ENCODE data around the gene AMT. TPM values are rescaled to one million over a fixed set of nuclear protein-coding genes. Genes with fewer than 3 reads are reported as not detected.

AMT gene
- total RNA-seq, 1 donor from 2014 or later, result 9.0 TPM

- H3K27ac ChIP-seq, result no peak overlapping the region
- no peaks in the 10 kb centered on the region for H3K9me3 ChIP-seq
- TF ChIP-seq, protein P1, sequence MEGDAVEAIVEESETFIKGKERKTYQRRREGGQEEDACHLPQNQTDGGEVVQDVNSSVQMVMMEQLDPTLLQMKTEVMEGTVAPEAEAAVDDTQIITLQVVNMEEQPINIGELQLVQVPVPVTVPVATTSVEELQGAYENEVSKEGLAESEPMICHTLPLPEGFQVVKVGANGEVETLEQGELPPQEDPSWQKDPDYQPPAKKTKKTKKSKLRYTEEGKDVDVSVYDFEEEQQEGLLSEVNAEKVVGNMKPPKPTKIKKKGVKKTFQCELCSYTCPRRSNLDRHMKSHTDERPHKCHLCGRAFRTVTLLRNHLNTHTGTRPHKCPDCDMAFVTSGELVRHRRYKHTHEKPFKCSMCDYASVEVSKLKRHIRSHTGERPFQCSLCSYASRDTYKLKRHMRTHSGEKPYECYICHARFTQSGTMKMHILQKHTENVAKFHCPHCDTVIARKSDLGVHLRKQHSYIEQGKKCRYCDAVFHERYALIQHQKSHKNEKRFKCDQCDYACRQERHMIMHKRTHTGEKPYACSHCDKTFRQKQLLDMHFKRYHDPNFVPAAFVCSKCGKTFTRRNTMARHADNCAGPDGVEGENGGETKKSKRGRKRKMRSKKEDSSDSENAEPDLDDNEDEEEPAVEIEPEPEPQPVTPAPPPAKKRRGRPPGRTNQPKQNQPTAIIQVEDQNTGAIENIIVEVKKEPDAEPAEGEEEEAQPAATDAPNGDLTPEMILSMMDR (IDR thresholded peaks at IDR 0.05), result no peak
- intact Hi-C loops (cut with DNase I), result loop anchor here (5.0 to 10.0 kb wide), 2 partner anchors 121 to 278 kb away; partner anchors contain the start of gene CCDC71
- no peaks in the 10 kb centered on the region for H3K27me3 ChIP-seq
- ATAC-seq, result no peak
- no peaks in the 10 kb centered on the region for H3K36me3 ChIP-seq
- peaks cover 12% of the 10 kb centered on the region for H3K4me1 ChIP-seq
- H3K4me3 ChIP-seq, result no peak overlapping the region
- DNase-seq, result no peak
Measured at GRCh38 chr3:49445391-49445790, 23.1 kb upstream of the AMT start.

GRCh38 chr3:49434731-49435130, 12.5 kb upstream of the AMT start:
- no peaks in the 10 kb centered on the region for H3K36me3 ChIP-seq
- ATAC-seq (no peak), DNase-seq (no peak)
- H3K4me1 ChIP-seq, result peaks cover 5% of the 10 kb centered on the region
- H3K9me3 ChIP-seq, result no peaks in the 10 kb centered on the region
- H3K27ac ChIP-seq, result no peak overlapping the region
- no peaks in the 10 kb centered on the region for H3K27me3 ChIP-seq
- no peak overlapping the region for H3K4me3 ChIP-seq
- TF ChIP-seq, protein P1 (IDR thresholded peaks at IDR 0.05), result no peak
- intact Hi-C loops (cut with DNase I), result no loop called here

DNA sequence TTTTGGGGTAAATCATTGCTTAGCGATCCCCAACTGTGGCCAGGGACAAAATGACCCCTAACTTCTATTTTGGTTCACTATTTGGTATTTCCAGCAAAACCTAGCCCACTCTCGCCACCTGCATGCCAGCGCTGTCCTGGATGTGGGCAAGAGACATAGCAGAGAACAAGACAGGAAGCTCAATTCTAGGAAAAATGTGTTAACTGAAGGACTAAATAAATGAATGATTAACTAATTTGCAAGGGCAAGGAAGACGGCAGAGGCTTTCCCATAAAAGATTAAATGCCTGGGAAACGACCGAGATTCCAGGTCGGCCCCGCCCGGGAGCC, 6.4 kb upstream of the AMT start:
- TF ChIP-seq, protein P1 (IDR thresholded peaks at IDR 0.05), result no peak
- intact Hi-C loops (cut with DNase I), result no loop called here
- Histone ChIP-seq H3K9me3 (no peaks in the 10 kb centered on the region), H3K4me3 (peak overlapping the region; percentile 86), H3K4me1 (peaks cover 15% of the 10 kb centered on the region), H3K27me3 (no peaks in the 10 kb centered on the region), H3K27ac (peak overlapping the region; percentile 96), H3K36me3 (peaks cover 13% of the 10 kb centered on the region)
- no peak for DNase-seq
- no peak for ATAC-seq

DNA sequence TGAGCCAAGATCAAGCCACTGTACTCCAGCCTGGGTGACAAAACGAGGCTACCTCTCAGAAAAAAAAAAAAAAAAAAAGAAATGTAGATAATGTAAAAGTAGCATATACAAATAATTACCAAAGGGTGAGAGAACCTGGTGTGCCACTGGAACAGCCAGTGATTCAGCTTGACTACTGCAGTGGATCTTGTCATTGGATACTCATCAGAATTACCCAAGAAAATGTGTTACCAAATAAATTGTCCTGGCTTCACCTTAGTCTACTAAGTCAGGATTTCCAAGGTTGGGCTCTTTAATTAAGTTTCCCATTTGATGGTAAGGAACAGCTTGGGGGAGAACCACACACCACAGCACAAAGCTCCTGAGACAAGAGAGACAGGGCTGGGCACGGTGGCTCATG, 5.3 kb upstream of the AMT start:
- Histone ChIP-seq H3K4me3 (no peak overlapping the region), H3K27ac (no peak overlapping the region), H3K9me3 (no peaks in the 10 kb centered on the region), H3K27me3 (no peaks in the 10 kb centered on the region), H3K36me3 (peaks cover 13% of the 10 kb centered on the region), H3K4me1 (peaks cover 15% of the 10 kb centered on the region)
- DNase-seq (no peak), ATAC-seq (no peak)
- TF ChIP-seq, protein P1 (IDR thresholded peaks at IDR 0.05), result no peak
- intact Hi-C loops (cut with DNase I), result no loop called here

- no peaks in the 10 kb centered on the region for H3K27me3 ChIP-seq
Measured at GRCh38 chr3:49424816-49425215, 2.5 kb upstream of the AMT start.

More at GRCh38 chr3:49424816-49425215, 2.5 kb upstream of the AMT start:
- H3K27ac ChIP-seq, result no peak overlapping the region
- peaks cover 13% of the 10 kb centered on the region for H3K36me3 ChIP-seq
- H3K4me3 ChIP-seq, result no peak overlapping the region
- intact Hi-C loops (cut with DNase I), result no loop called here
- H3K9me3 ChIP-seq, result no peaks in the 10 kb centered on the region
- H3K4me1 ChIP-seq, result peaks cover 10% of the 10 kb centered on the region
- no peak for ATAC-seq
- no peak for DNase-seq
- TF ChIP-seq, protein P1 (IDR thresholded peaks at IDR 0.05), result no peak

Data from upper lobe of right lung (tissue), 1 donor.